Inflammatory macrophage (primary cell): ENCODE results near the gene ZSCAN16.

Experiments used
- DNase-seq, 2 donors: peaks; one replicate each; pipeline ENCODE4 v3.0.0-alpha.2; 2020 to 2022

Gene ZSCAN16

GRCh38 chr6:28176373-28176772 lies 52.0 kb downstream of the ZSCAN16 start:
- no peak for DNase-seq
